ENCODE results near the gene ADAMTS8. TPM values are rescaled to one million over a fixed set of nuclear protein-coding genes. Genes with fewer than 3 reads are reported as not detected.

Gene ADAMTS8
- total and polyA plus RNA-seq, 9 of the 15 experiments (the other 6 are each of a cell fraction or from before 2014, with no cell fraction given), result not detected

DNA sequence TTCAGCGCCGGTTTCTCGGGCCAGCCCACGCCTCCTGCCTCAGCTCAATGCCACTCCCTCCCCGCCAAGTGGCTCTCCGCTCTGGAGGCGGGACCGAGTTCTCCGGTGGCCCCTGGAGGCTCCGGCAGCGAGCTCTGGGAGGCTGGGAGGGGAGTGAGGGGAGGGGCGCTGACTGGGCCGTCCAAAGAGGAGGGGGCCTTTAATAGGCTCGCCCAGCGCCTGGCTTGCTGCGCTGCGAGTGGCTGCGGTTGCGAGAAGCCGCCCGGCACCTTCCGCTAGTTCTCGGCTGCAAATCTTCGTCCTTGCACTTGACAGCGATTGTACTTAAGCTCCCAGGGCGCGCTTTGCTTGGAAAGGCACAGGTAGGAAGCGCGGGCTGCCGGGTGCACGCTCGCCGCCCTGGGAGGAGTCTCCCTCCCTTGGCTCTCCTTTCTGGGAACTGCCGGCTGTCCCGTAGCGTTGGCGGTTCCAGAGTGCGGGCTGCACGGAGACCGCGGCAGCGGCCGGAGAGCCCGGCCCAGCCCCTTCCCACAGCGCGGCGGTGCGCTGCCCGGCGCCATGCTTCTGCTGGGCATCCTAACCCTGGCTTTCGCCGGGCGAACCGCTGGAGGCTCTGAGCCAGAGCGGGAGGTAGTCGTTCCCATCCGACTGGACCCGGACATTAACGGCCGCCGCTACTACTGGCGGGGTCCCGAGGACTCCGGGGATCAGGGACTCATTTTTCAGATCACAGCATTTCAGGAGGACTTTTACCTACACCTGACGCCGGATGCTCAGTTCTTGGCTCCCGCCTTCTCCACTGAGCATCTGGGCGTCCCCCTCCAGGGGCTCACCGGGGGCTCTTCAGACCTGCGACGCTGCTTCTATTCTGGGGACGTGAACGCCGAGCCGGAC, 20.3 kb upstream of the ADAMTS8 start, which contains the start of gene ADAMTS15:
TSS of gene ADAMTS15 (plus strand) at position 230 of the 894 bp plus-strand sequence. CDS start at position 559, 329 bp downstream.
- H3K9me1 ChIP-seq (ENCODE audit: control insufficient read depth, insufficient read depth, low read length), result no peaks in the 10 kb centered on the region
- H3K9me3 ChIP-seq (replicated peaks; ENCODE audit: control insufficient read depth, insufficient read depth, low read depth, low read length), result no peaks in the 10 kb centered on the region
- no peak for DNase-seq (ENCODE audit: extremely low read depth in 1 of 4, low spot score in 3 of 4)
- H3K4me1 ChIP-seq (replicated peaks in 1 of 2; ENCODE audit: control insufficient read depth in 2 of 2, insufficient read depth in 2 of 2, low read length in 2 of 2), result peaks cover 0 to 7% of the 10 kb centered on the region in 2 experiments; a peak in 1 of 5 replicates
- 36% methylated on average over 49 of the region's 75 CpGs for WGBS (ENCODE audit: insufficient coverage, low coverage, missing lambda C conversion rate)
- H3K27ac ChIP-seq (ENCODE audit: extremely low read depth, low read depth, low read length), result no peak within 1 kb of the TSS
- intact Hi-C loops (cut with micrococcal nuclease), result no loop called here
- H4K20me1 ChIP-seq (replicated peaks; ENCODE audit: control insufficient read depth, insufficient read depth, low read length), result no peaks in the 10 kb centered on the region
- ATAC-seq, result no peak
- H3K9ac ChIP-seq (ENCODE audit: insufficient read depth in 1 of 2, low read depth in 2 of 2, low read length in 2 of 2), result no peak within 1 kb of the TSS
- no peak within 1 kb of the TSS for H3K4me2 ChIP-seq (ENCODE audit: insufficient read depth, low read length)
- no peak within 1 kb of the TSS for H2AFZ ChIP-seq (ENCODE audit: low read depth, low read length)
- TF ChIP-seq TCF3 (CRISPR knock-in tag; IDR thresholded peaks at IDR 0.05), result no peak
- no peak for TF ChIP-seq SFPQ (IDR thresholded peaks at IDR 0.05; ENCODE audit: low read depth, low read length)
- H3K27me3 ChIP-seq (ENCODE audit: control insufficient read depth in 2 of 2, insufficient read depth in 2 of 2, low read length in 2 of 2), result peaks cover 0 to 28% of the 10 kb centered on the region in 2 experiments; a peak in 2 of 5 replicates
- POLR2A ChIA-PET, result no interaction called here
- no peak for FAIRE-seq
- H3K79me2 ChIP-seq (ENCODE audit: control insufficient read depth, insufficient read depth, low read length), result no peaks in the 10 kb centered on the region
- no peak within 1 kb of the TSS for H3K4me3 ChIP-seq
- in situ Hi-C loops (cut with MboI), result no loop called here
- no TSS peak for BruUV-seq (replicated peaks)
- H3K36me3 ChIP-seq (ENCODE audit: control insufficient read depth, insufficient read depth, low read length), result no peaks in the 10 kb centered on the region
- CTCF ChIA-PET (ENCODE audit: low intra/inter-chr PET ratio), result interaction anchor here (1.2 kb wide), 1 partner anchor 413 kb away, joined by 4 read pairs; no protein-coding TSS in a partner anchor
